ENCODE measurements around the gene C16orf74. TPM values are rescaled to one million over a fixed set of nuclear protein-coding genes. Genes with fewer than 3 reads are reported as not detected.

Gene C16orf74
- total RNA-seq, 1 donor: 0.81 TPM

- DNase-seq (ENCODE audit: low read depth): no peak
- TF ChIP-seq, protein P1, sequence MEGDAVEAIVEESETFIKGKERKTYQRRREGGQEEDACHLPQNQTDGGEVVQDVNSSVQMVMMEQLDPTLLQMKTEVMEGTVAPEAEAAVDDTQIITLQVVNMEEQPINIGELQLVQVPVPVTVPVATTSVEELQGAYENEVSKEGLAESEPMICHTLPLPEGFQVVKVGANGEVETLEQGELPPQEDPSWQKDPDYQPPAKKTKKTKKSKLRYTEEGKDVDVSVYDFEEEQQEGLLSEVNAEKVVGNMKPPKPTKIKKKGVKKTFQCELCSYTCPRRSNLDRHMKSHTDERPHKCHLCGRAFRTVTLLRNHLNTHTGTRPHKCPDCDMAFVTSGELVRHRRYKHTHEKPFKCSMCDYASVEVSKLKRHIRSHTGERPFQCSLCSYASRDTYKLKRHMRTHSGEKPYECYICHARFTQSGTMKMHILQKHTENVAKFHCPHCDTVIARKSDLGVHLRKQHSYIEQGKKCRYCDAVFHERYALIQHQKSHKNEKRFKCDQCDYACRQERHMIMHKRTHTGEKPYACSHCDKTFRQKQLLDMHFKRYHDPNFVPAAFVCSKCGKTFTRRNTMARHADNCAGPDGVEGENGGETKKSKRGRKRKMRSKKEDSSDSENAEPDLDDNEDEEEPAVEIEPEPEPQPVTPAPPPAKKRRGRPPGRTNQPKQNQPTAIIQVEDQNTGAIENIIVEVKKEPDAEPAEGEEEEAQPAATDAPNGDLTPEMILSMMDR (IDR thresholded peaks at IDR 0.05; ENCODE audit: insufficient read depth, low read length): no peak
- H3K4me3 ChIP-seq (ENCODE audit: low read depth, low read length): no peak overlapping the region
Measured at GRCh38 chr16:85751698-85752501, 1.0 kb upstream of the C16orf74 start.

DNA sequence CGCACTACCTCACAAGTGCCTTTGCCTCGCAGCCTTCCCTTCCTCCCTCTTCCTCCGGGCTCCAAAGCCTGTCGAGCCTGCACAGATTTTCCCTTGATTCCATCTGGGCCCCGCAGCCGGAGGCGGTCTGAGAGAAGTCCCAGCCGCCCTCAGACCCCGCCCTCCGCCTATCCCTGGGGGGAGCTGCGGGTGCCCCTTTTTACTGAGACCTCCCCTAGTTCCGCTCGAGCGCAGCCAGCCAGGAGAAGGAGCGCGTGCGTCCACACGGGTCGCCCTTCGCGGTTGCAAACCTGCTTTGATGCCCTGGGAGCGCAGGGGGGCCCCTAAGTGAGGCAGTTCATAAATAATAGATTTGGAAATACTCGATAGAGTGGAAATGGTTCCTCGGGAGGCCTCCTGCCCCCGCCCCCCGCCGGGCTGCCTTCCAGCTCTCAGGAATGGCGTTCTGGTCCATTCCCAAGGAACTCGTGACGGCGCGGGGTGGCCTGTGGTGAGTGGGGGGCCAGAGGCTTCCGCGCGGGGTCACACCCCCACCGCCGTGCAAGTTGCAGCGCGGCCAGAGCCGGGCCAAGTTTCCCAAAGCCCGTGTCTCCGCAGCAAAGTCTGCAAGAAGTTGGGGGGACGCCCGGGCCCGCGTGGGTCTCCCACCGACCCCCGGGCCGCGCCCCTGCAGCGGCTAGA, 610 bp downstream of the C16orf74 start:
- DNase-seq (ENCODE audit: low read depth): peak; percentile 47
- peak overlapping the region; percentile 69 for H3K4me3 ChIP-seq (ENCODE audit: low read depth, low read length)
- TF ChIP-seq, protein P1 (IDR thresholded peaks at IDR 0.05; ENCODE audit: insufficient read depth, low read length): peak; percentile 7

- TF ChIP-seq, protein P1 (IDR thresholded peaks at IDR 0.05; ENCODE audit: insufficient read depth, low read length): no peak
- H3K4me3 ChIP-seq (ENCODE audit: low read depth, low read length): peak overlapping the region; percentile 69
- DNase-seq (ENCODE audit: low read depth): no peak
Measured at GRCh38 chr16:85749771-85750145, 1.1 kb downstream of the C16orf74 start.

GRCh38 chr16:85746460-85747215, 4.3 kb downstream of the C16orf74 start:
- TF ChIP-seq, protein P1 (IDR thresholded peaks at IDR 0.05; ENCODE audit: insufficient read depth, low read length): no peak
- H3K4me3 ChIP-seq (ENCODE audit: low read depth, low read length): no peak overlapping the region
- DNase-seq (ENCODE audit: low read depth): peak; percentile 71

DNA sequence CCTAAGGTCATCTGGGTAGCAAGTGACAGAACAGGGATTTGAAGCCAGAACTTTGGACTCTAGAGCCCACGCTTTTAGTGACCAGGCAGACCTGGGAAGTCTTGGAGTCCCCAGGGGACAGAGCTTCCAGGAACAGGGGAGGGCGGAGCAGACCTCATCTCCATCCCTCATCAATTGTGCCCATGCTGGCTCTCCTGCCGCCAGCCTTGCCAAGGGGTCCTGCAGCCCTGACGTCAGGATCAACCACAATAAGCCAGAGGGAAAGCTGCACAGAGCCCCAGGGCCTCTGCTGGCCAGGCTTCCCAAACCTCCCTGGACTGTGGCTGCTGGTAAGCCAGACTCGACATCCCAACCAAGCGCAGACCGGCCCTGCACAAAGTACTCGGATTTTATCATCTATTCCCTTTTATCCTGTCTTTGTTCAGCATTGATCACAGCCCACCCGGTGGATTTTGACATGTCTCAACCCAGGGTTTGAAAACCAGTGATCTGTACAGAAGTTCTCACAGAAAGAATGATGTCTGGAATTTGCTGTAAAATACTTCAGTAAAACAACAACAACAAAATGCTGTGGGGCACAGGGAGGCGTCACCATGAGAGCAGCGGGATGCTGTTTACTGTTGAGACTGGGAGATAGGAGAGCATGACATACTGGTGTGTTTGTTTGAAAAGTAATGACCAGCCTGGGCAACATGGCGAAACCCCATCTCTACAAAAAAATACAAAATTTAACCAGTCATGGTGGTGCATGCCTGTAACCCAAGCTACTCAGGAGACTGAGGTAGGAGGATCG, 11.8 kb downstream of the C16orf74 start:
- no peak for DNase-seq (ENCODE audit: low read depth)
- no peak overlapping the region for H3K4me3 ChIP-seq (ENCODE audit: low read depth, low read length)
- TF ChIP-seq, protein P1 (IDR thresholded peaks at IDR 0.05; ENCODE audit: insufficient read depth, low read length): no peak

- TF ChIP-seq, protein P1 (IDR thresholded peaks at IDR 0.05; ENCODE audit: insufficient read depth, low read length): no peak
- DNase-seq (ENCODE audit: low read depth): no peak
- no peak overlapping the region for H3K4me3 ChIP-seq (ENCODE audit: low read depth, low read length)
Measured at GRCh38 chr16:85736921-85737320, 14.0 kb downstream of the C16orf74 start.
